HCT116 (cell line): Measurements from ENCODE around the gene NPY4R2.
"Not testable (repeated sequence)": the region's sequence is repeated elsewhere in the genome, so short reads cannot be mapped to it uniquely, and the experiment has no call there.

Experiments used
- CEBPB ChIP-seq: IDR thresholded peaks from 2 replicates; pipeline ENCODE4 v1.6.1; 2012; ENCODE audit warnings: low read depth
- CTCF ChIP-seq, 3 experiments: fragments of 200-600 bp in 1 of 3; sonication (generic) in 1 of 3; IDR thresholded peaks in 2 of 3; conservative IDR thresholded peaks in 1 of 3; 2 replicates each; pipeline ENCODE4 v1.5.1; 2012 to 2017; ENCODE audit warnings: low read depth in 2 of 3, low read length in 2 of 3, antibody characterized with exemption in 1 of 3, borderline replicate concordance in 1 of 3, control low read depth in 1 of 3, mild to moderate bottlenecking in 1 of 3, mixed read lengths in 1 of 3, mixed run types in 1 of 3, moderate library complexity in 1 of 3; ENCODE audit not compliant: insufficient read depth in 1 of 3
- EZH2 ChIP-seq: fragments of 200-600 bp; sonication (generic); IDR thresholded peaks from 2 replicates; pipeline ENCODE4 v1.6.1; 2017; ENCODE audit warnings: antibody characterized with exemption, mixed run types
- EZH2phosphoT487 ChIP-seq: fragments of 200-600 bp; IDR thresholded peaks from 2 replicates; pipeline ENCODE4 v1.6.1; 2018; ENCODE audit warnings: antibody characterized with exemption, borderline replicate concordance
- POLR2A ChIP-seq: IDR thresholded peaks from 2 replicates; pipeline ENCODE4 v1.7.0; 2011; ENCODE audit warnings: borderline replicate concordance; ENCODE audit not compliant: insufficient read depth, insufficient read length; ENCODE audit errors: extremely low read depth
- POLR2AphosphoS5 ChIP-seq: IDR thresholded peaks from 2 replicates; pipeline ENCODE4 v1.6.1; 2011; ENCODE audit warnings: mild to moderate bottlenecking, low read depth, low read length, moderate library complexity
- RAD21 ChIP-seq: IDR thresholded peaks from 2 replicates; pipeline ENCODE4 v1.6.1; 2012; ENCODE audit warnings: low read depth, mild to moderate bottlenecking
- ZNF274 ChIP-seq: fragments of 200-500 bp; sonication (Bioruptor generic); IDR thresholded peaks from 2 replicates; pipeline ENCODE4 v1.6.1; 2014; ENCODE audit warnings: mild to moderate bottlenecking, low read depth, low read length, inconsistent platforms

- TF ChIP-seq CTCF (IDR thresholded peaks at IDR 0.05 in 2 of 3, conservative IDR thresholded peaks at IDR 0.05 in 1 of 3; ENCODE audit: borderline replicate concordance in 1 of 3, insufficient read depth in 1 of 3, low read depth in 2 of 3, low read length in 2 of 3); POLR2AphosphoS5; ZNF274; EZH2; POLR2A; EZH2phosphoT487; CEBPB; RAD21: not testable (repeated sequence)
Measured at GRCh38 chr10:47870887-47871286, 47.6 kb upstream of the NPY4R2 start.
